ENCODE measurements around the gene MRPL54.

MRPL54 gene

DNA sequence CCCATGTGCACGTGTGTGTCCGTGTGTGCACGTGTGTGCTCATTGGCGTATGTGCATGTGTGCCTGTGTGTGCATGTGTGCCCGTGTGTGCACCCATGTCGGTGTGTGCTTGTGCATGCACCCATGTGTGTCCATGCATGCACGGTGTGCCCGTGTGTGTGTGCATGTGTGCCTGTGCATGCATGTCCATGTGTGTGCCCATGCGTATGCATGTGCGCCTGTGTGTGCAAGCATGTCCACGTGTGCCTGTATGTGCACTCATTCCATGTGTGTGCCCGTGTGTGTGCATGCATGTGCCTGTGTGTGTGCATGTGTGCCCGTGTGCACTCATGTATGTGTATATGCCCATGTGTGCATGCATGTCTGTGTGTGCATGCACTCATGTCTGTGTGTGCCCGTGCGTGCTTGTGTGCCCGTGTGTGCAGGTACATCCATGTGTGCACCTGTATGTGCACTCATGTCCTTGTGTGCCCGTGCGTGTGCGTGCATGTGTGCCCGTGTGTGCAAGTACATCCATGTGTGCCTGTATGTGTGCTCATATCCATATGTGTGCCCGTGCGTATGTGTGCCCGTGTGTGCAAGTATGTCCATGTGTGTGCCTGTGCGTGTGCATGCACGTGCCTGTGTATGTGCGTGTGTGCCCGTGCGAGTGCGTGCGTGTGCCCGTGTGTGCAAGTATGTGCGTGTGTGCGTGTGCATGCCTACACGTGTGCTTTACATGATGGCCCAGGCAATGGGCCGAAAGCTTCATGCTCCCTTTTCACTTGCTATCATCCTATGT lies 45.3 kb downstream of the MRPL54 start:
- TF ChIP-seq, protein P1, sequence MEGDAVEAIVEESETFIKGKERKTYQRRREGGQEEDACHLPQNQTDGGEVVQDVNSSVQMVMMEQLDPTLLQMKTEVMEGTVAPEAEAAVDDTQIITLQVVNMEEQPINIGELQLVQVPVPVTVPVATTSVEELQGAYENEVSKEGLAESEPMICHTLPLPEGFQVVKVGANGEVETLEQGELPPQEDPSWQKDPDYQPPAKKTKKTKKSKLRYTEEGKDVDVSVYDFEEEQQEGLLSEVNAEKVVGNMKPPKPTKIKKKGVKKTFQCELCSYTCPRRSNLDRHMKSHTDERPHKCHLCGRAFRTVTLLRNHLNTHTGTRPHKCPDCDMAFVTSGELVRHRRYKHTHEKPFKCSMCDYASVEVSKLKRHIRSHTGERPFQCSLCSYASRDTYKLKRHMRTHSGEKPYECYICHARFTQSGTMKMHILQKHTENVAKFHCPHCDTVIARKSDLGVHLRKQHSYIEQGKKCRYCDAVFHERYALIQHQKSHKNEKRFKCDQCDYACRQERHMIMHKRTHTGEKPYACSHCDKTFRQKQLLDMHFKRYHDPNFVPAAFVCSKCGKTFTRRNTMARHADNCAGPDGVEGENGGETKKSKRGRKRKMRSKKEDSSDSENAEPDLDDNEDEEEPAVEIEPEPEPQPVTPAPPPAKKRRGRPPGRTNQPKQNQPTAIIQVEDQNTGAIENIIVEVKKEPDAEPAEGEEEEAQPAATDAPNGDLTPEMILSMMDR (IDR thresholded peaks at IDR 0.05; ENCODE audit: low read depth, low read length, missing control alignments) = no peak
- no peaks in the 10 kb centered on the region for H3K36me3 ChIP-seq (replicated peaks)
- H3K4me3 ChIP-seq (ENCODE audit: low read depth, low read length) = no peak overlapping the region
- no peak overlapping the region for H3K27ac ChIP-seq
- no peaks in the 10 kb centered on the region for H3K27me3 ChIP-seq (replicated peaks)
- no peak for DNase-seq
- in situ Hi-C loops (cut with HindIII; ENCODE audit: low pct_ligation_motif_present, low sequenced_read_pairs) = no loop called here

DNA sequence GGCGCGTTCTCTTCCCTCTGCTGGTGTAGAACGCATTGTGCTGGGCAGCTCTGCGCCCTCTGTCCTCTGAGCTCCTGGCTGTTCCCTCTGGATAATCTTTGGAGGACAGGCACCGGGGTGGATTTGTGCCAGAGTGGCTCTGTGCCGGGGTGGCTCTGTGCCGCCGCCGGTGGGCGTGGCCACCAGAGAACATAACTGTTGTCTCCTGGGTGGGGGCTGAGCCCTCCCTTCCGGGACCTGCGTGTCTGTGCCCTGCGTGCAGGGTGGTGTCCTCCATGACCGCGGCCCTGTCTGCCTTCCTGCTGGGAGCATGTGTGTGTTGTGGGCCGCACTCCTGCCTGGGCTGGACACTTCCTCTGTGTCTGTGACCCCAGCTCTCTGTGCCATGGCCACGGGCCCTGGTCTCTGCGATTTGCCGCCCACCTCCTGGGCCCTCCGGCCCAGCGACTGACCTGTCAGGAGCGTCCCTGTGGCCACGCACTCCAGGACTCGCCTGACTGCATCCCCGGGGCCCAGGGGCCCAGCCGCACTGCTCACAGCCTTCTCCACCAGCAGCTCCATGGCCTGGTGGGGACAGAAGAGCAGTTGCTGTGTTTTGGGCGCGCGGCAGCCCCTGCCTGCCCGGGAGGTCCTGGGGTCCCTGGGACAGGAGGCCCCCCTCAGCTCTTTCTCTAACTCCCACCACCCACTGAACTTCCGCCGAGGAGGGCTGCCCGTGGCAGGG lies 46.1 kb downstream of the MRPL54 start:
- Histone ChIP-seq H3K36me3 (replicated peaks) (no peaks in the 10 kb centered on the region), H3K4me3 (ENCODE audit: low read depth, low read length) (no peak overlapping the region), H3K27ac (no peak overlapping the region), H3K27me3 (replicated peaks) (no peaks in the 10 kb centered on the region)
- TF ChIP-seq, protein P1 (IDR thresholded peaks at IDR 0.05; ENCODE audit: low read depth, low read length, missing control alignments) = no peak
- DNase-seq = no peak
- in situ Hi-C loops (cut with HindIII; ENCODE audit: low pct_ligation_motif_present, low sequenced_read_pairs) = no loop called here

DNA sequence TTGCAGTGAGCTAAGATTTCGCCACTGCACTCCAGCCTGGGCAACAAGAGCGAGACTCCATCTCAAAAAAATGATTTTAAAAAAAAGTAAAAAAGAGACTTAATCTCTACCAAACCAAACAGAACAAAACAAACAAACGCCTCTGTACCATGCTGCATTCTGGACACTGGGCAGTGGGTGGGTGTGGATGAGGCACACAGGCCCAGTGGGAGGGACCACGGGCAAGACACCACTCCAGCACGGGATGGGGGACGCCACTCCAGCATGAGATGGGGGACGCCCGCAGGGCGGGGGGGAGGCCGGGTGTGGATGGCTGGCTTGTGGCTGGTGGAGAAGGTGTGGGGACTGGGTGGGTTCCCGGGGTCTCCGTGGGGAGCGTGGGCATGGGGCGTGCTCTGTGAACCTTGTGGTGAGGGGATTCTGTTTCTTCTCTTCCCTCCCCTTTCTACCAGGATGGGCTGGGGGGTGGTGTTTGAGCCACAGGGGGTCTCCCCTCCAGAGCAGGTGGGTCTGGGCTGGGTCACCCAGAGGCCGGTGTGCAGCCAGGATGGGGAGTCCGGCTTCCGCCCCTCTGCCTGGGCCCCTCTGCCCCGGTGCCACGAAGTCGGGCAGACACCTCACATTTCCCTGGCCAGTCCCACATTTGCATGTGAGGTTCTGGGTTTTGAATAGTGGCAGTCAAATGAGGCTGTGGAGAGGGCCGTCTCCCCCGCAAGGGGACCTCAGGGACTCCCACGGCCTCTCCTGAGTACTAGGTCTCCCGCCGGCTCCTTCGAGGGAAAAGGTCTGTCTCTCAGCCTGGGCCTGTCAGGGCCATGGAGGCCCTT lies 47.6 kb downstream of the MRPL54 start:
- Histone ChIP-seq H3K36me3 (replicated peaks) (no peaks in the 10 kb centered on the region), H3K4me3 (ENCODE audit: low read depth, low read length) (no peak overlapping the region), H3K27me3 (replicated peaks) (no peaks in the 10 kb centered on the region), H3K27ac (no peak overlapping the region)
- DNase-seq = no peak
- in situ Hi-C loops (cut with HindIII; ENCODE audit: low pct_ligation_motif_present, low sequenced_read_pairs) = no loop called here
- TF ChIP-seq, protein P1 (IDR thresholded peaks at IDR 0.05; ENCODE audit: low read depth, low read length, missing control alignments) = no peak

DNA sequence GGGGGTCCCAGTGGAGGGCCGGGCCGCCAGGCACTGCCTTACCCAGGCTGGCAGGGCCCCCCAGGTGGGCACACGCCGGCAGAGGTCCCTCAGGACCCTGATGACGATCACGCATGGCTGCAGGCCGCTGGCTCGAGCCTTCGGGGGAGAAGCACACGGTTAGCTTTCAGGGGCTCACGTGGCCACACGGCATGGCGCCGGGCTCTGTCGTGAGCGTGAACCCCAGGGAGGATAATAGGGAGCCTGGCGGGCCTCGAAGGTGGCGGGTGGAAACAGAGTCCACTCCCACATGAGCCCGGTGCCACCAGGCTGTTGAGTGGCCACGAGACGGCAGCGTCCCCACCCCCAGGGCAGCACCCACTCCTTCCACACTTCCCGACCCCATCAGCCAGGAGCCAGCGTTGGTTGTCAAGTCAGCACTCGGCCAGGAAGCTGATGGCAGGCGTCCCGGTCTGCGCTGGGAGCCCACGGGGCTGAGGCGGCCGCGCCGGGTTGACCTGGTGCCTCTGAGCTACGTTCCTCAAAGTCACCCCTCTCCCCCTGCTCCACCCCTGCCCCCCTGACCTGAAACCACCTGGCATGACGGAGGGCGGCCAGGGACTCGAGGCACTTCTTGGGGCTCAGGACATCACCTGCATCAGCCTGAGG lies 48.4 kb downstream of the MRPL54 start:
- no peak for DNase-seq

More for the DNA sequence above, 48.4 kb downstream of the MRPL54 start:
- Histone ChIP-seq H3K4me3 (ENCODE audit: low read depth, low read length) (no peak overlapping the region), H3K27ac (no peak overlapping the region), H3K36me3 (replicated peaks) (no peaks in the 10 kb centered on the region), H3K27me3 (replicated peaks) (no peaks in the 10 kb centered on the region)
- in situ Hi-C loops (cut with HindIII; ENCODE audit: low pct_ligation_motif_present, low sequenced_read_pairs) = no loop called here
- TF ChIP-seq, protein P1 (IDR thresholded peaks at IDR 0.05; ENCODE audit: low read depth, low read length, missing control alignments) = no peak

All from brain microvascular endothelial cell (primary cell).